SU-DHL-6 (cell line): ENCODE data around the gene PDGFD.

Experiments
- H2AFZ ChIP-seq: fragments of 200-600 bp; sonication (generic); 2 replicates; pipeline ENCODE4 v1.6.1; 2014; ENCODE audit warnings: low read depth, mild to moderate bottlenecking, moderate library complexity, mixed read lengths, antibody characterized with exemption, low read length; ENCODE audit not compliant: severe bottlenecking
- H3F3A ChIP-seq: fragments of 200-600 bp; shearing (Covaris generic); 2 replicates; pipeline ENCODE4 v1.6.0; 2016; ENCODE audit warnings: antibody characterized with exemption, mild to moderate bottlenecking; ENCODE audit not compliant: insufficient read depth
- H3K27ac ChIP-seq: fragments of 200-600 bp; sonication (generic); 2 replicates; pipeline ENCODE4 v1.5.1; 2016; ENCODE audit warnings: low read depth, mild to moderate bottlenecking, low read length, moderate library complexity, mixed read lengths
- H3K27me3 ChIP-seq: fragments of 200-600 bp; sonication (generic), shearing (Covaris generic); 2 replicates; pipeline ENCODE4 v1.6.0; 2014; ENCODE audit warnings: mild to moderate bottlenecking, low read length
- H3K36me3 ChIP-seq: fragments of 200-600 bp; sonication (generic); 2 replicates; pipeline ENCODE4 v1.6.1; 2014; ENCODE audit warnings: mild to moderate bottlenecking, low read length, mixed read lengths
- H3K4me2 ChIP-seq: fragments of 300-600, 200-600 bp; shearing (Covaris generic), sonication (generic); 2 replicates; pipeline ENCODE4 v1.6.0; 2014; ENCODE audit warnings: low read length, low read depth, mild to moderate bottlenecking; ENCODE audit not compliant: poor library complexity, severe bottlenecking
- H3K4me3 ChIP-seq: fragments of 200-600 bp; sonication (generic); 2 replicates; pipeline ENCODE4 v1.5.1; 2014; ENCODE audit warnings: antibody characterized with exemption, low read length, mild to moderate bottlenecking, mixed read lengths; ENCODE audit not compliant: insufficient read depth, poor library complexity, severe bottlenecking
- H3K79me2 ChIP-seq: fragments of 200-600 bp; sonication (generic); 2 replicates; pipeline ENCODE4 v1.6.1; 2014; ENCODE audit warnings: mild to moderate bottlenecking, low read length, moderate library complexity; ENCODE audit not compliant: insufficient read depth
- H3K9ac ChIP-seq: fragments of 200-600 bp; sonication (generic); 2 replicates; pipeline ENCODE4 v1.7.0; 2014; ENCODE audit warnings: mild to moderate bottlenecking, low read length
- H3K9me2 ChIP-seq: fragments of 200-600 bp; sonication (generic); replicated peaks from 2 replicates; pipeline ENCODE4 v1.6.1; 2014; ENCODE audit warnings: low read length; ENCODE audit not compliant: insufficient read depth
- H3K9me3 ChIP-seq: fragments of 200-600 bp; sonication (generic); 2 replicates; pipeline ENCODE4 v1.6.1; 2014; ENCODE audit warnings: low read length, mixed read lengths; ENCODE audit not compliant: insufficient read depth
- H4K20me1 ChIP-seq: fragments of 200-600 bp; sonication (generic); 2 replicates; pipeline ENCODE4 v1.6.1; 2014; ENCODE audit warnings: low read depth, mild to moderate bottlenecking, antibody characterized with exemption, low read length, moderate library complexity, mixed read lengths
- EZH2phosphoT487 ChIP-seq: fragments of 200-600 bp; sonication (generic), shearing (Covaris generic); conservative IDR thresholded peaks from 2 replicates; pipeline ENCODE4 v1.6.1; 2018; ENCODE audit warnings: mild to moderate bottlenecking, antibody characterized with exemption, low read length, moderate library complexity, mixed read lengths
- TF ChIP-seq, protein P1 (sequence below): fragments of 200-600 bp; sonication (generic); IDR thresholded peaks from one replicate; pipeline ENCODE4 v1.5.1; 2017; ENCODE audit warnings: antibody characterized with exemption, mild to moderate bottlenecking, low read length, moderate library complexity; ENCODE audit not compliant: insufficient read depth, poor library complexity, severe bottlenecking

Gene PDGFD

DNA sequence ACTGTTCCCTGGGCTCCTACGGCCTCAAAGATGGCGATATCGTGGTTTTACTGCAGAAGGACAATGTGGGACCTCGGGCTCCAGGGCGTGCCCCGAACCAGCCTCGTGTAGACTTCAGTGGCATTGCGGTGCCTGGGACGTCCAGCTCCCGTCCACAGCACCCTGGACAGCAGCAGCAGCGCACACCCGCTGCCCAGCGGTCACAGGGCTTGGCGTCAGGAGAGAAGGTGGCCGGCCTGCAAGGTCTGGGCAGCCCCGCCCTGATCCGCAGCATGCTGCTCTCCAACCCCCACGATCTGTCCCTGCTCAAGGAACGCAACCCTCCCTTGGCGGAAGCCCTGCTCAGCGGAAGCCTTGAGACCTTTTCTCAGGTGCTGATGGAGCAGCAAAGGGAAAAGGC is 127.0 kb downstream of the PDGFD start:
- no peaks in the 10 kb centered on the region; the same call in 1 of the 2 replicates for H3K36me3 ChIP-seq
- TF ChIP-seq, protein P1, sequence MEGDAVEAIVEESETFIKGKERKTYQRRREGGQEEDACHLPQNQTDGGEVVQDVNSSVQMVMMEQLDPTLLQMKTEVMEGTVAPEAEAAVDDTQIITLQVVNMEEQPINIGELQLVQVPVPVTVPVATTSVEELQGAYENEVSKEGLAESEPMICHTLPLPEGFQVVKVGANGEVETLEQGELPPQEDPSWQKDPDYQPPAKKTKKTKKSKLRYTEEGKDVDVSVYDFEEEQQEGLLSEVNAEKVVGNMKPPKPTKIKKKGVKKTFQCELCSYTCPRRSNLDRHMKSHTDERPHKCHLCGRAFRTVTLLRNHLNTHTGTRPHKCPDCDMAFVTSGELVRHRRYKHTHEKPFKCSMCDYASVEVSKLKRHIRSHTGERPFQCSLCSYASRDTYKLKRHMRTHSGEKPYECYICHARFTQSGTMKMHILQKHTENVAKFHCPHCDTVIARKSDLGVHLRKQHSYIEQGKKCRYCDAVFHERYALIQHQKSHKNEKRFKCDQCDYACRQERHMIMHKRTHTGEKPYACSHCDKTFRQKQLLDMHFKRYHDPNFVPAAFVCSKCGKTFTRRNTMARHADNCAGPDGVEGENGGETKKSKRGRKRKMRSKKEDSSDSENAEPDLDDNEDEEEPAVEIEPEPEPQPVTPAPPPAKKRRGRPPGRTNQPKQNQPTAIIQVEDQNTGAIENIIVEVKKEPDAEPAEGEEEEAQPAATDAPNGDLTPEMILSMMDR = no peak
- no peak for TF ChIP-seq EZH2phosphoT487
- 0 out of 2 replicates have a peak, but pooled peaks cover 4% of the 10 kb centered on the region for H4K20me1 ChIP-seq
- H3K9me2 ChIP-seq = no peaks in the 10 kb centered on the region
- H2AFZ ChIP-seq = no peak overlapping the region
- H3K9ac ChIP-seq = no peak overlapping the region
- H3K9me3 ChIP-seq = no peaks in the 10 kb centered on the region
- no peaks in the 10 kb centered on the region for H3K79me2 ChIP-seq
- H3K4me2 ChIP-seq = no peak overlapping the region
- H3K27ac ChIP-seq = no peak overlapping the region
- no peak overlapping the region for H3K4me3 ChIP-seq
- H3F3A ChIP-seq = no peaks in the 10 kb centered on the region
- no peaks in the 10 kb centered on the region for H3K27me3 ChIP-seq

DNA sequence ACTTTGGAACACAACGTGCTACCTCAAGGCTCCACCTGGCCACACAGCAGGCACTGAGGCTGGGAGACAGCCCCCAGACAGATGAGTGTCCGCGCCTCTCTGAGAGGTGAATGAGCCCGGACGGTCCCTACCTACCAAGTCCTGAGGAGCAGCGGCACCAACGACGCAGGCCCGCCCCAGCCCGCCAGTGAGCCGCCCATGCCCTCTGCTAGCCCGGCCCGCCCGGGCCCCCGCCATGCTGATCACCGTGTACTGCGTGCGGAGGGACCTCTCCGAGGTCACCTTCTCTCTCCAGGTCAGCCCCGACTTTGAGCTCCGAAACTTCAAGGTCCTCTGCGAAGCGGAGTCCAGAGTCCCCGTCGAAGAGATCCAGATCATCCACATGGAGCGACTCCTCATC is 127.4 kb downstream of the PDGFD start, which contains the start of gene DDI1:
Gene DDI1, plus strand, starts transcription at position 53 of the 400 bp plus-strand sequence. Its CDS starts 183 bp downstream, at position 236.
- Histone ChIP-seq H3K9me3 (no peaks in the 10 kb centered on the region), H3K4me3 (no peak within 1 kb of the TSS), H3K27ac (no peak within 1 kb of the TSS), H3K27me3 (no peaks in the 10 kb centered on the region), H3K4me2 (no peak within 1 kb of the TSS), H3F3A (no peaks in the 10 kb centered on the region), H3K9me2 (no peaks in the 10 kb centered on the region), H3K79me2 (no peaks in the 10 kb centered on the region), H3K9ac (no peak within 1 kb of the TSS), H3K36me3 (no peaks in the 10 kb centered on the region; the same call in 1 of the 2 replicates), H4K20me1 (0 out of 2 replicates have a peak, but pooled peaks cover 4% of the 10 kb centered on the region), H2AFZ (no peak within 1 kb of the TSS)
- TF ChIP-seq, protein P1 = no peak
- no peak for TF ChIP-seq EZH2phosphoT487

DNA sequence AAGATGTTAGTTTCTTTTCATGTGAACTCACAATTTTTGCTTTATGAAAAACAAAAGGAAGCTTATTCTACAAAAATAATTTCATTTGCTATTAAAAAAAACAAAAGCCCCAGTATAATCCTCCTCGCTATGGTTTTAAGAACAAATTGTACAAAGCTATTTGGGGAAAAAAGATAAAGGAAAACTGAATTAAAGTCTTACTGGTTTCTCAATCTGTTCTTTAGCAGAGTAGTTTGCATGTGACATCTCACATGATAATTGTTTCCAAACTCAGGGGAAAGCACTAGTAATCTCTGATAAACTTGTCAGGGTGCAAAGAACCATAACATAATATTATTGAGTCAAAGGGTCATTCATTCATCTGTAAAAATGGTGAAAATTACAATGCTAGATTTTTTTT is 130.4 kb downstream of the PDGFD start:
- Histone ChIP-seq H3K4me2 (no peak overlapping the region), H3K9ac (no peak overlapping the region), H3K27me3 (no peaks in the 10 kb centered on the region), H3F3A (no peaks in the 10 kb centered on the region), H3K9me3 (no peaks in the 10 kb centered on the region), H3K36me3 (no peaks in the 10 kb centered on the region; the same call in 1 of the 2 replicates), H3K79me2 (no peaks in the 10 kb centered on the region), H3K9me2 (no peaks in the 10 kb centered on the region), H2AFZ (no peak overlapping the region), H3K27ac (no peak overlapping the region), H4K20me1 (0 out of 2 replicates have a peak, but pooled peaks cover 4% of the 10 kb centered on the region), H3K4me3 (no peak overlapping the region)
- TF ChIP-seq, protein P1 = no peak
- TF ChIP-seq EZH2phosphoT487 = no peak
